Erythroblast (primary cell): ENCODE measurements around the gene ROBO4.

Experiments used
- DNase-seq, 2 experiments: peaks; one replicate each; lab custom pipeline; 2025; lab: John Stamatoyannopoulos, UW
- GATA1 ChIP-seq: IDR thresholded peaks from 2 replicates; pipeline ENCODE4 v1.6.1; 2011; ENCODE audit warnings: low read depth, mild to moderate bottlenecking, control low read depth, low read length, moderate library complexity
- POLR2A ChIP-seq: IDR thresholded peaks from 2 replicates; pipeline ENCODE4 v1.6.1; 2011; ENCODE audit warnings: mild to moderate bottlenecking, low read length

Gene ROBO4

GRCh38 chr11:124899383-124900145 lies 1.9 kb upstream of the ROBO4 start:
- TF ChIP-seq GATA1, result no peak
- TF ChIP-seq POLR2A, result no peak
- no peak for DNase-seq

GRCh38 chr11:124898711-124899110 lies 1.0 kb upstream of the ROBO4 start:
- TF ChIP-seq GATA1 (no peak), POLR2A (no peak)
- no peak for DNase-seq

- TF ChIP-seq POLR2A (no peak), GATA1 (no peak)
- no peak for DNase-seq
Observed at GRCh38 chr11:124898263-124898680, 607 bp upstream of the ROBO4 start.

GRCh38 chr11:124896821-124897391 lies 759 bp downstream of the ROBO4 start:
- no peak for DNase-seq

GRCh38 chr11:124896071-124896750 lies 1.5 kb downstream of the ROBO4 start:
- TF ChIP-seq POLR2A, result no peak
- no peak for TF ChIP-seq GATA1

More at GRCh38 chr11:124896821-124897391, 759 bp downstream of the ROBO4 start:
- TF ChIP-seq POLR2A (no peak), GATA1 (no peak)

GRCh38 chr11:124895471-124895971 lies 2.1 kb downstream of the ROBO4 start:
- no peak for DNase-seq

More at GRCh38 chr11:124896071-124896750, 1.5 kb downstream of the ROBO4 start:
- no peak for DNase-seq

GRCh38 chr11:124894606-124895430 lies 2.8 kb downstream of the ROBO4 start:
- no peak for TF ChIP-seq POLR2A
- TF ChIP-seq GATA1, result no peak

More at GRCh38 chr11:124895471-124895971, 2.1 kb downstream of the ROBO4 start:
- TF ChIP-seq POLR2A (no peak), GATA1 (no peak)

GRCh38 chr11:124893781-124894401 lies 3.8 kb downstream of the ROBO4 start:
- TF ChIP-seq GATA1 (no peak), POLR2A (no peak)
- DNase-seq, result no peak

More at GRCh38 chr11:124894606-124895430, 2.8 kb downstream of the ROBO4 start:
- no peak for DNase-seq

- DNase-seq, result no peak
- TF ChIP-seq POLR2A, result no peak
- no peak for TF ChIP-seq GATA1
Observed at GRCh38 chr11:124892750-124893454, 4.8 kb downstream of the ROBO4 start.

GRCh38 chr11:124892146-124892545 lies 5.5 kb downstream of the ROBO4 start:
- DNase-seq, result no peak
- TF ChIP-seq POLR2A, result no peak
- no peak for TF ChIP-seq GATA1

GRCh38 chr11:124891373-124891861 lies 6.2 kb downstream of the ROBO4 start:
- TF ChIP-seq GATA1 (no peak), POLR2A (no peak)
- DNase-seq, result no peak
